GM12891 (cell line): ENCODE data around the gene OR52L1.

Source experiments
- DNase-seq: peaks from one replicate; pipeline ENCODE4 v3.0.0; 2011; ENCODE audit warnings: low spot score; ENCODE audit not compliant: insufficient read length
- FAIRE-seq: peaks from 2 replicates; lab custom pipeline; 2011; peaks lifted over from hg19 to GRCh38; lab: Jason Lieb, UNC
- PAX5 ChIP-seq: IDR thresholded peaks from 2 replicates; pipeline ENCODE4 v1.6.1; 2011; ENCODE audit warnings: low read length, moderate library complexity, mild to moderate bottlenecking; ENCODE audit not compliant: insufficient read depth, severe bottlenecking
- POLR2A ChIP-seq: IDR thresholded peaks from 2 replicates; pipeline ENCODE4 v1.6.1; 2011; ENCODE audit warnings: low read depth, low read length, control low read depth
- POLR2AphosphoS5 ChIP-seq: IDR thresholded peaks from 2 replicates; pipeline ENCODE4 v1.6.1; 2011; ENCODE audit warnings: low read depth, low read length, control low read depth
- POU2F2 ChIP-seq: IDR thresholded peaks from 2 replicates; pipeline ENCODE4 v1.6.1; 2011; ENCODE audit warnings: low read depth, mild to moderate bottlenecking, control low read depth, low read length, moderate library complexity
- SPI1 ChIP-seq: IDR thresholded peaks from 2 replicates; pipeline ENCODE4 v1.6.1; 2011; ENCODE audit warnings: low read depth, low read length, control low read depth
- TAF1 ChIP-seq: IDR thresholded peaks from 2 replicates; pipeline ENCODE4 v1.6.1; 2011; ENCODE audit warnings: low read depth, low read length, control low read depth

OR52L1 gene

DNA sequence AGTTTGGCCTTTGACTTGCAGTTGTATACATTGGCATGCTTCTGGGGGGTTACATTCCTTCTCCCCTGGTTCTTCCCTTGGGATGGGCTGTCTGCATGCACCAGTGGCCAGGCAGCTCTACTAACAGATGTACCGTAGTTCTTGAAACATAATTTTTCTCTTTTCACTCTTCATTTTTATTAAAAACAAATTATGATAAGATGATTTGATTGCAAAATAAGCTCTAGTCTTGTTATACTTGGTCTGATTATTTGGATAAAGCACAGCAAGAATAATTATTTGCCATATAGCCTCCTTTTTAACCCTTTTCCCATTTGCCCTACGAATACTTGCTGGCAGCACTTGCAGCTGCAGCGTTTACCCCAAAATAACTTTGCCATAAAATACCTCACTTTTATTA is 31.2 kb downstream of the OR52L1 start:
- no peak for DNase-seq
- no peak for TF ChIP-seq PAX5
- TF ChIP-seq POLR2AphosphoS5 = no peak
- no peak for TF ChIP-seq SPI1
- TF ChIP-seq TAF1 = no peak
- TF ChIP-seq POU2F2 = no peak
- TF ChIP-seq POLR2A = no peak
- no peak for FAIRE-seq

- DNase-seq = no peak
- FAIRE-seq = no peak
- no peak for TF ChIP-seq POLR2A
- no peak for TF ChIP-seq SPI1
- no peak for TF ChIP-seq TAF1
- no peak for TF ChIP-seq POU2F2
- no peak for TF ChIP-seq PAX5
- no peak for TF ChIP-seq POLR2AphosphoS5
These were observed 44.8 kb downstream of the OR52L1 start, which contains the start of gene OR56A3 for GRCh38 chr11:5941951-5942350. Gene OR56A3 (plus strand): TSS chr11:5942251. CDS start chr11:5947347, 5,096 bp downstream.

DNA sequence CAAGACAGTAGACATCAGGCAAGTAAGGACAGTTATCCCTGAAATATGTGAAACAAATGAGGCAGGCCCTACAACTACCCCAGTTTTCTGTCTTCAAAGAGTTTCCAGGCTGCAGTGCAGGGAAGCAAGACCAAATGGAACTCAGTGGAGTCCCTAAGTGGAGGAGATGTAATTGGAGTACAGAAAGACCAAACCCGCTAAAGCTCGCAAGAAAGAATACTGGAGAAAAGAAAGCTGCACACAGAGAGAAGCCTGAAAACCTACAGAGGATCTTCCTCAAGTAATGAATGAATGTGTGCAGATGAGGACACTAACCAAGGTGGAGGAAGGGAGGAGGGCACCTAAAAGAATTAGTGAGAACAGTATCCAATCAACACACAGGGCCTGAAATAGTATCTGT is 46.0 kb downstream of the OR52L1 start:
- no peak for DNase-seq
- no peak for FAIRE-seq
- TF ChIP-seq POLR2AphosphoS5 (no peak), SPI1 (no peak), POLR2A (no peak), POU2F2 (no peak), PAX5 (no peak), TAF1 (no peak)

GRCh38 chr11:5938603-5938965 is 48.2 kb downstream of the OR52L1 start:
- no peak for TF ChIP-seq SPI1
- TF ChIP-seq TAF1 = no peak
- TF ChIP-seq POU2F2 = no peak
- DNase-seq = no peak
- no peak for FAIRE-seq

- FAIRE-seq = no peak
- no peak for DNase-seq
- TF ChIP-seq POU2F2 = no peak
- TF ChIP-seq POLR2A = no peak
- TF ChIP-seq PAX5 = no peak
- TF ChIP-seq TAF1 = no peak
- no peak for TF ChIP-seq POLR2AphosphoS5
- no peak for TF ChIP-seq SPI1
These were observed 48.8 kb downstream of the OR52L1 start for GRCh38 chr11:5937868-5938602.
